Measurements from ENCODE around the gene DEXI.

DNA sequence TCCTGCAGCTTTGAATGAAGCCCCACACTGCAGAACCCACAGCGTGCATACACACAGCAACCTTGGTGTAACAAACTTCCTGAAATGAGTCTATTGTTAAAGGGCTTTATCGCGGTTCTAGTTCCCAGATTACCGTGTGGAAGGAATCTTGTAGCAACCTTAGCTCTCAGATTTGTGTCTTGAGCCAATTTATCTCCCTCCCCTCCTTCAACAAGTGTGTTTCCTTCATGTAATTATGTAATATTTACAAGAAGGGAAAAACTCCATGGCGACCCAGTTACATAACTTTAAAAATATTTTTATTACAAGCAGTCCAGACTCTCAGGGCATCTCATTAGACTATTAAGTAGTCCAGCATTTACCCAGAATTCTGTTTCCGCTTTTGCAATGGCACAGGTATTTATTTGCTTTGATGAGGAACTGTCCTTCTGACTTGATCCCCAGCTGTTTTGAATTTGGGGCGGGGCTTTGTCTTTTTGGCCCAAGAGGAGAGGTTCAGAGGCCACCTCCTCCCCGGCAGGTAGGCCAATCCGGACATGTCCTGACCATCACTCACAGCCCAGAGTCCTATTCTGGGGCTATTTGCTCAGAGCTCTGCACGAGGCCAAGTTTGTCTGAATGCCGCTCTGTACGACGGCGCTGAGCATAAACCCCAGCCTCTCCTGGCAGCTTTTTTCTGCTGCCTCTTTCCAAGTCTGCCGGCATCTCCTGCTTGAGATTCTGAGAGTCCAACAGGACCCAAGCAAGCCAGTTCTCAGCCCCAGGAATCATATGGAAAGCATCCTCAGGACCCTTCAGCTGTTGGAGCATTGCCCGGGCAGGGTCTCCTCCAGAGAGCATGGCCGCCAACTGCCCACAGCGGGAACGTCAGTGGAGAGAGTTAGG is 37.7 kb upstream of the DEXI start:
- TF ChIP-seq, protein P1, sequence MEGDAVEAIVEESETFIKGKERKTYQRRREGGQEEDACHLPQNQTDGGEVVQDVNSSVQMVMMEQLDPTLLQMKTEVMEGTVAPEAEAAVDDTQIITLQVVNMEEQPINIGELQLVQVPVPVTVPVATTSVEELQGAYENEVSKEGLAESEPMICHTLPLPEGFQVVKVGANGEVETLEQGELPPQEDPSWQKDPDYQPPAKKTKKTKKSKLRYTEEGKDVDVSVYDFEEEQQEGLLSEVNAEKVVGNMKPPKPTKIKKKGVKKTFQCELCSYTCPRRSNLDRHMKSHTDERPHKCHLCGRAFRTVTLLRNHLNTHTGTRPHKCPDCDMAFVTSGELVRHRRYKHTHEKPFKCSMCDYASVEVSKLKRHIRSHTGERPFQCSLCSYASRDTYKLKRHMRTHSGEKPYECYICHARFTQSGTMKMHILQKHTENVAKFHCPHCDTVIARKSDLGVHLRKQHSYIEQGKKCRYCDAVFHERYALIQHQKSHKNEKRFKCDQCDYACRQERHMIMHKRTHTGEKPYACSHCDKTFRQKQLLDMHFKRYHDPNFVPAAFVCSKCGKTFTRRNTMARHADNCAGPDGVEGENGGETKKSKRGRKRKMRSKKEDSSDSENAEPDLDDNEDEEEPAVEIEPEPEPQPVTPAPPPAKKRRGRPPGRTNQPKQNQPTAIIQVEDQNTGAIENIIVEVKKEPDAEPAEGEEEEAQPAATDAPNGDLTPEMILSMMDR (IDR thresholded peaks at IDR 0.05): no peak
- TF ChIP-seq POLR2A (IDR thresholded peaks at IDR 0.05; ENCODE audit: low read depth) (no peak), POLR2AphosphoS5 (IDR thresholded peaks at IDR 0.05) (peak; percentile 55 to 63)

Measured in esophagus muscularis mucosa (tissue), 3 donors.